GM12878 (cell line): ENCODE data around the gene STAG2. TPM values are rescaled to one million over a fixed set of nuclear protein-coding genes. Genes with fewer than 3 reads are reported as not detected.

ENCODE experiments used
- ATAC-seq: fragments of 200-7000 bp; cut with Tn5 transposase; 3 replicates; pipeline ENCODE4 v1.9.1; 2020; ENCODE audit warnings: mild to moderate bottlenecking, moderate library complexity
- BruUV-seq: library from RNA; stranded (reverse); fragments of 400-500 nt; replicated peaks from 2 replicates; lab custom pipeline; 2021; lab: Mats Ljungman, UMichigan
- CTCF ChIA-PET: fragments of 300-600 bp; sonication (Branson Sonifier 250); formaldehyde crosslinking; extraction: SDS; loops from one replicate; lab custom pipeline; 2021; ENCODE audit warnings: inconsistent platforms; lab: Yijun Ruan, JAX
- POLR2A ChIA-PET: fragments of 350-600 bp; formaldehyde crosslinking; extraction: SDS; loops from one replicate; lab custom pipeline; 2021; ENCODE audit warnings: inconsistent platforms; lab: Charles Lee
- RAD21 ChIA-PET: fragments of 300-600 bp; sonication (Branson Sonifier 250); formaldehyde crosslinking; loops from one replicate; lab custom pipeline; 2023; ENCODE audit warnings: antibody characterized with exemption; ENCODE audit not compliant: unreplicated experiment; lab: Charles Lee
- SMC1A ChIA-PET: fragments of 300-600 bp; sonication (Branson Sonifier 250); formaldehyde crosslinking; loops from one replicate; lab custom pipeline; 2023; ENCODE audit not compliant: unreplicated experiment, uncharacterized antibody; lab: Charles Lee
- DNase-seq: peaks from one replicate; pipeline ENCODE4 v3.0.0-alpha.2; 2011; ENCODE audit warnings: low read depth, low spot score
- FAIRE-seq: peaks from 3 replicates; lab custom pipeline; 2011; peaks lifted over from hg19 to GRCh38; lab: Jason Lieb, UNC
- H2AFZ ChIP-seq: 2 replicates; pipeline ENCODE4 v1.6.0; 2011; ENCODE audit warnings: low read depth, low read length, control low read depth; ENCODE audit not compliant: control insufficient read depth
- H3K27ac ChIP-seq: 2 replicates; pipeline ENCODE4 v1.5.1; 2011; ENCODE audit warnings: control low read depth; ENCODE audit not compliant: control insufficient read depth, insufficient read depth
- H3K27me3 ChIP-seq, 2 experiments: replicated peaks in 1 of 2; 2 replicates each; pipeline versions ENCODE4 v1.6.0 to v1.6.1; 2011; ENCODE audit warnings: low read length in 1 of 2; ENCODE audit not compliant: control insufficient read depth in 2 of 2, insufficient read depth in 2 of 2
- H3K36me3 ChIP-seq, 2 experiments: 2 replicates each; pipeline ENCODE4 v1.5.1; 2011; ENCODE audit warnings: low read length in 1 of 2; ENCODE audit not compliant: control insufficient read depth in 2 of 2, insufficient read depth in 2 of 2
- H3K4me1 ChIP-seq: 2 replicates; pipeline ENCODE4 v1.6.1; 2011; ENCODE audit warnings: mild to moderate bottlenecking, low read length, moderate library complexity, mixed read lengths; ENCODE audit not compliant: control insufficient read depth, insufficient read depth
- H3K4me2 ChIP-seq: 2 replicates; pipeline ENCODE4 v1.6.0; 2011; ENCODE audit warnings: control low read depth; ENCODE audit not compliant: control insufficient read depth, insufficient read depth
- H3K4me3 ChIP-seq: fragments of 200-600 bp; sonication (generic); 2 replicates; pipeline ENCODE4 v1.5.1; 2016
- H3K79me2 ChIP-seq: 2 replicates; pipeline ENCODE4 v1.6.0; 2011; ENCODE audit warnings: low read length; ENCODE audit not compliant: control insufficient read depth, insufficient read depth
- H3K9ac ChIP-seq: 2 replicates; pipeline ENCODE4 v1.8.0; 2011; ENCODE audit warnings: low read length, control low read depth, mixed read lengths; ENCODE audit not compliant: control insufficient read depth, insufficient read depth
- H3K9me3 ChIP-seq: replicated peaks from 3 replicates; pipeline ENCODE4 v1.5.1; 2011; ENCODE audit warnings: mild to moderate bottlenecking, low read length; ENCODE audit not compliant: control insufficient read depth, insufficient read depth
- H4K20me1 ChIP-seq: 2 replicates; pipeline ENCODE4 v1.6.0; 2011; ENCODE audit not compliant: control insufficient read depth, insufficient read depth
- ATF3 ChIP-seq: IDR thresholded peaks from 2 replicates; pipeline ENCODE4 v1.6.1; 2011; ENCODE audit warnings: low read depth, mild to moderate bottlenecking, low read length, moderate library complexity, borderline replicate concordance; ENCODE audit errors: extremely low read depth
- CHD4 ChIP-seq: fragments of 200-600 bp; sonication (generic); IDR thresholded peaks from 2 replicates; pipeline ENCODE4 v1.6.1; 2016; ENCODE audit warnings: mild to moderate bottlenecking
- EGR1 ChIP-seq, 2 experiments: IDR thresholded peaks; 1 replicate in 1 of 2; 2 replicates in 1 of 2; pipeline ENCODE4 v1.6.1; 2011 to 2012; ENCODE audit warnings: low read depth in 2 of 2, low read length in 2 of 2, borderline replicate concordance in 1 of 2, mild to moderate bottlenecking in 1 of 2, moderate library complexity in 1 of 2
- ELK1 ChIP-seq: IDR thresholded peaks from 2 replicates; pipeline ENCODE4 v1.6.1; 2012; ENCODE audit warnings: low read depth, low read length, improper control_type of control experiment
- GATAD2B ChIP-seq: fragments of 450-650 bp; conservative IDR thresholded peaks from 2 replicates; pipeline ENCODE4 v1.6.1; 2017; ENCODE audit warnings: low read depth, mild to moderate bottlenecking, moderate library complexity
- RB1 ChIP-seq: fragments of 450-650 bp; formaldehyde crosslinking; IDR thresholded peaks from 2 replicates; pipeline ENCODE4 v1.6.1; 2017; ENCODE audit warnings: mild to moderate bottlenecking, borderline replicate concordance
- SUZ12 ChIP-seq: fragments of 200-600 bp; sonication (generic); IDR thresholded peaks from one replicate; pipeline ENCODE4 v1.6.1; 2018; ENCODE audit warnings: antibody characterized with exemption, mild to moderate bottlenecking; ENCODE audit not compliant: unreplicated experiment
- ZBTB33 ChIP-seq: fragments of 450-650 bp; IDR thresholded peaks from 2 replicates; pipeline ENCODE4 v1.6.1; 2017; ENCODE audit warnings: mild to moderate bottlenecking
- WGBS: methylation state at CpG from one replicate; pipeline ENCODE4 v1.1.6; 2016; ENCODE audit warnings: low lambda C conversion rate; ENCODE audit not compliant: insufficient replicate concordance, insufficient coverage; ENCODE audit errors: missing lambda C conversion rate; 5-methylcytosine and 5-hydroxymethylcytosine counted together
- in situ Hi-C: fragments of 300-500 bp; cut with MboI; formaldehyde crosslinking; loops from 9 replicates; pipeline ENCODE4 v1.14.3; 2018; ENCODE audit warnings: mixed read lengths
- intact Hi-C: fragments of 100-400 bp; cut with micrococcal nuclease; formaldehyde crosslinking; loops from one replicate; pipeline ENCODE4 v1.14.2; 2022; ENCODE audit not compliant: unreplicated experiment
- polyA plus RNA-seq, 11 experiments: library from polyadenylated mRNA; depleted of rRNA in 4 of 11; unstranded in 6 of 11; stranded (reverse) in 5 of 11; fragments of >200 nt; fragmentation: Nextera tagmentation in 4 of 11; fragmentation: Illumina TruSeq in 1 of 11; extraction: Ambion mirVana in 4 of 11; extraction: Trizol in 1 of 11; gene quantifications; 1 replicate in 1 of 11; 2 replicates in 10 of 11; pipeline versions ENCODE4 v1.2.1 to v1.2.3, GENCODE V29; 2011 to 2016; ENCODE audit warnings: inconsistent platforms in 2 of 11, missing spikeins in 2 of 11, low read depth in 1 of 11
- total RNA-seq, 4 experiments: library from RNA; depleted of rRNA in 3 of 4; stranded (reverse); fragments of >200 nt in 3 of 4; fragmentation: Illumina TruSeq in 1 of 4; extraction: Trizol in 1 of 4; gene quantifications; 2 replicates each; pipeline versions ENCODE4 v1.2.1 to v1.2.3, GENCODE V29; 2013 to 2021
- TF ChIP-seq, protein P1 (sequence below): IDR thresholded peaks from 2 replicates; pipeline ENCODE4 v1.6.1; 2012; ENCODE audit warnings: low read length, inconsistent platforms
- TF ChIP-seq, protein P2 (sequence below): fragments of 450-650 bp; IDR thresholded peaks from 2 replicates; pipeline ENCODE4 v1.6.1; 2017; ENCODE audit warnings: mild to moderate bottlenecking, moderate library complexity

Gene STAG2
- total and polyA plus RNA-seq, 10 of the 15 experiments (the other 5 are each of a cell fraction or from before 2014, with no cell fraction given): 26.9 to 84.2 (median 46.7) TPM

DNA sequence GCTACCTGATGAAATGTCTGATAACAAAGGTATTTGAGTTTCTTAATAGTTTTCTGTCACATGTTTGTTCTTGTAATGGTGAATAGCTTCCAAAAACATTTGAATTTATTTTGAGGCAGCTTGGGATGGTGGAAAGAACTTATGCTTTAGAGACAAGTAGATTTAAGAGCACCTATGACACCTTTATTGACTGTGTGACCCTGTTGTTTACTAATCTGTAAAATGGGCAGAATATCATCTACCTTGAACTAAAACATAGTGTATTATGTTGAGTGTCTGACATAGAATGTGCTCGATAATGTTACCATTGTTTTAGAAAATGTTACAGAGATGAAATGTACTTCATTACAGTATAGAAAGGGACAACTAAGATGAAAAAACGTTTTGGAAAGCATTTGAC, 24.9 kb downstream of the STAG2 start:
- intact Hi-C loops (no loop called here), in situ Hi-C loops (no loop called here)
- Histone ChIP-seq H2AFZ (no peak overlapping the region), H4K20me1 (no peaks in the 10 kb centered on the region; the same call in 1 of the 2 replicates), H3K36me3 (no peaks in the 10 kb centered on the region), H3K27me3 (no peaks in the 10 kb centered on the region), H3K9ac (no peak overlapping the region), H3K4me2 (no peak overlapping the region), H3K79me2 (peaks cover 75% of the 10 kb centered on the region), H3K4me1 (no peaks in the 10 kb centered on the region), H3K4me3 (no peak overlapping the region), H3K9me3 (no peaks in the 10 kb centered on the region; the same call in 2 of the 3 replicates), H3K27ac (no peak overlapping the region)
- ChIA-PET CTCF (no interaction called here), SMC1A (interaction anchor here (0.7 kb wide), 1 partner anchor 32 kb away, joined by 3 read pairs; no protein-coding TSS in a partner anchor), RAD21 (no interaction called here), POLR2A (no interaction called here)
- TF ChIP-seq, protein P1, sequence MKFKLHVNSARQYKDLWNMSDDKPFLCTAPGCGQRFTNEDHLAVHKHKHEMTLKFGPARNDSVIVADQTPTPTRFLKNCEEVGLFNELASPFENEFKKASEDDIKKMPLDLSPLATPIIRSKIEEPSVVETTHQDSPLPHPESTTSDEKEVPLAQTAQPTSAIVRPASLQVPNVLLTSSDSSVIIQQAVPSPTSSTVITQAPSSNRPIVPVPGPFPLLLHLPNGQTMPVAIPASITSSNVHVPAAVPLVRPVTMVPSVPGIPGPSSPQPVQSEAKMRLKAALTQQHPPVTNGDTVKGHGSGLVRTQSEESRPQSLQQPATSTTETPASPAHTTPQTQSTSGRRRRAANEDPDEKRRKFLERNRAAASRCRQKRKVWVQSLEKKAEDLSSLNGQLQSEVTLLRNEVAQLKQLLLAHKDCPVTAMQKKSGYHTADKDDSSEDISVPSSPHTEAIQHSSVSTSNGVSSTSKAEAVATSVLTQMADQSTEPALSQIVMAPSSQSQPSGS: no peak
- TF ChIP-seq, protein P2, sequence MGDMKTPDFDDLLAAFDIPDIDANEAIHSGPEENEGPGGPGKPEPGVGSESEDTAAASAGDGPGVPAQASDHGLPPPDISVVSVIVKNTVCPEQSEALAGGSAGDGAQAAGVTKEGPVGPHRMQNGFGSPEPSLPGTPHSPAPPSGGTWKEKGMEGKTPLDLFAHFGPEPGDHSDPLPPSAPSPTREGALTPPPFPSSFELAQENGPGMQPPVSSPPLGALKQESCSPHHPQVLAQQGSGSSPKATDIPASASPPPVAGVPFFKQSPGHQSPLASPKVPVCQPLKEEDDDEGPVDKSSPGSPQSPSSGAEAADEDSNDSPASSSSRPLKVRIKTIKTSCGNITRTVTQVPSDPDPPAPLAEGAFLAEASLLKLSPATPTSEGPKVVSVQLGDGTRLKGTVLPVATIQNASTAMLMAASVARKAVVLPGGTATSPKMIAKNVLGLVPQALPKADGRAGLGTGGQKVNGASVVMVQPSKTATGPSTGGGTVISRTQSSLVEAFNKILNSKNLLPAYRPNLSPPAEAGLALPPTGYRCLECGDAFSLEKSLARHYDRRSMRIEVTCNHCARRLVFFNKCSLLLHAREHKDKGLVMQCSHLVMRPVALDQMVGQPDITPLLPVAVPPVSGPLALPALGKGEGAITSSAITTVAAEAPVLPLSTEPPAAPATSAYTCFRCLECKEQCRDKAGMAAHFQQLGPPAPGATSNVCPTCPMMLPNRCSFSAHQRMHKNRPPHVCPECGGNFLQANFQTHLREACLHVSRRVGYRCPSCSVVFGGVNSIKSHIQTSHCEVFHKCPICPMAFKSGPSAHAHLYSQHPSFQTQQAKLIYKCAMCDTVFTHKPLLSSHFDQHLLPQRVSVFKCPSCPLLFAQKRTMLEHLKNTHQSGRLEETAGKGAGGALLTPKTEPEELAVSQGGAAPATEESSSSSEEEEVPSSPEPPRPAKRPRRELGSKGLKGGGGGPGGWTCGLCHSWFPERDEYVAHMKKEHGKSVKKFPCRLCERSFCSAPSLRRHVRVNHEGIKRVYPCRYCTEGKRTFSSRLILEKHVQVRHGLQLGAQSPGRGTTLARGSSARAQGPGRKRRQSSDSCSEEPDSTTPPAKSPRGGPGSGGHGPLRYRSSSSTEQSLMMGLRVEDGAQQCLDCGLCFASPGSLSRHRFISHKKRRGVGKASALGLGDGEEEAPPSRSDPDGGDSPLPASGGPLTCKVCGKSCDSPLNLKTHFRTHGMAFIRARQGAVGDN: no peak
- TF ChIP-seq ATF3 (no peak), RB1 (no peak), CHD4 (no peak), ELK1 (no peak), ZBTB33 (no peak), SUZ12 (no peak), EGR1 (IDR thresholded peaks at IDR 0.05; ENCODE audit: borderline replicate concordance in 1 of 2, low read depth in 2 of 2, low read length in 2 of 2) (no peak), GATAD2B (no peak)
- no peak for DNase-seq
- WGBS: 23% methylated on average over 2 of the region's 2 CpGs
- no peak for FAIRE-seq
- no peak for ATAC-seq
- BruUV-seq: no TSS peak
